Measurements from ENCODE around the gene PDLIM4.

DNA sequence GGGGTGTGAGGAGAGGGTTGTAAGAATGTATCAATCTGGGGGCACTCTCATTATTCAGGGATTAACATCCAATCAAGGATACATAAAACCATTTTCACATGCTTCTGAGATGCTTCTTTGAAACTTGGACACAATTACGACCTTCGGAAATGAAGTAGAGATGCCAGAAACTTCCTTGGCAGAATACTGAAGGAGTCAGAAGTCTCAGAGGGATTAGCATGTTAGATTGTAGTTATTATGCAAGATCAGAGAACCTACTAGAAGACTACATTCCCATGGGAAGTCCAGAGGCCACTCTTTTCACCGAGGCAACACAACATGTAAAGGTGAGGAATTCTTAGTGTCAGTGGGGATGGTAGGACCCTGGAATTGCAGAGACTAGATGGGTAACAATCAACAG is 31.6 kb downstream of the PDLIM4 start:
- TF ChIP-seq, protein P1, sequence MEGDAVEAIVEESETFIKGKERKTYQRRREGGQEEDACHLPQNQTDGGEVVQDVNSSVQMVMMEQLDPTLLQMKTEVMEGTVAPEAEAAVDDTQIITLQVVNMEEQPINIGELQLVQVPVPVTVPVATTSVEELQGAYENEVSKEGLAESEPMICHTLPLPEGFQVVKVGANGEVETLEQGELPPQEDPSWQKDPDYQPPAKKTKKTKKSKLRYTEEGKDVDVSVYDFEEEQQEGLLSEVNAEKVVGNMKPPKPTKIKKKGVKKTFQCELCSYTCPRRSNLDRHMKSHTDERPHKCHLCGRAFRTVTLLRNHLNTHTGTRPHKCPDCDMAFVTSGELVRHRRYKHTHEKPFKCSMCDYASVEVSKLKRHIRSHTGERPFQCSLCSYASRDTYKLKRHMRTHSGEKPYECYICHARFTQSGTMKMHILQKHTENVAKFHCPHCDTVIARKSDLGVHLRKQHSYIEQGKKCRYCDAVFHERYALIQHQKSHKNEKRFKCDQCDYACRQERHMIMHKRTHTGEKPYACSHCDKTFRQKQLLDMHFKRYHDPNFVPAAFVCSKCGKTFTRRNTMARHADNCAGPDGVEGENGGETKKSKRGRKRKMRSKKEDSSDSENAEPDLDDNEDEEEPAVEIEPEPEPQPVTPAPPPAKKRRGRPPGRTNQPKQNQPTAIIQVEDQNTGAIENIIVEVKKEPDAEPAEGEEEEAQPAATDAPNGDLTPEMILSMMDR (IDR thresholded peaks at IDR 0.05) = no peak
- TF ChIP-seq EP300 (IDR thresholded peaks at IDR 0.05) = no peak

All from ovary (tissue), 3 donors.